Pancreas (tissue), 10 donors: ENCODE measurements around the gene BCL2L2. TPM values are rescaled to one million over a fixed set of nuclear protein-coding genes. Genes with fewer than 3 reads are reported as not detected.
A peak's percentile ranks its signal among the peaks of the same experiment; 100 is the strongest.

ENCODE experiments used
- ATAC-seq, 4 donors: fragments of 200-7000 bp; cut with Tn5 transposase; one replicate each; pipeline versions ENCODE4 v1.8.0 to v1.9.1; 2020; ENCODE audit warnings: mild to moderate bottlenecking in 4 of 4, moderate library complexity in 4 of 4
- DNase-seq, 6 donors: peaks; one replicate each; pipeline ENCODE4 v3.0.0-alpha.2; 2020
- FAIRE-seq: peaks from 2 replicates; lab custom pipeline; 2012; peaks lifted over from hg19 to GRCh38; lab: Jason Lieb, UNC
- H3K27ac ChIP-seq, 4 donors: fragments of 200-600 bp; sonication (generic); 1 replicate in 3 of 4; 2 replicates in 1 of 4; pipeline versions ENCODE4 v1.5.0 to v1.8.0; 2020
- H3K27me3 ChIP-seq, 4 donors: fragments of 200-600 bp; one replicate each; pipeline ENCODE4 v1.8.0; 2021
- H3K36me3 ChIP-seq, 3 donors: fragments of 200-600 bp; sonication (generic) in 1 of 3; one replicate each; pipeline versions ENCODE4 v1.5.0 to v1.8.0; 2020 to 2021
- H3K4me1 ChIP-seq, 3 donors: fragments of 200-600 bp; one replicate each; pipeline ENCODE4 v1.8.0; 2021
- H3K4me3 ChIP-seq, 4 donors: fragments of 200-600 bp; sonication (generic) in 2 of 4; one replicate each; pipeline versions ENCODE4 v1.5.0 to v1.8.0; 2020 to 2021
- H3K9me3 ChIP-seq, 4 donors: fragments of 200-600 bp; one replicate each; pipeline ENCODE4 v1.8.0; 2021
- CTCF ChIP-seq, 4 donors: fragments of 200-600 bp; sonication (generic) in 3 of 4; IDR thresholded peaks; one replicate each; pipeline versions ENCODE4 v1.5.0 to v1.8.0; 2021; ENCODE audit warnings: antibody characterized with exemption in 4 of 4
- WGBS, 2 donors: extraction: QIAGEN DNeasy Blood & Tissue Kit; methylation state at CpG; one replicate each; pipeline ENCODE4 v1.1.7; 2013; 5-methylcytosine and 5-hydroxymethylcytosine counted together
- intact Hi-C, 3 donors: fragments of 100-400 bp; cut with DNase I; formaldehyde crosslinking; loops; one replicate each; pipeline versions ENCODE4 v1.11.1 to v1.14.2; 2022
- polyA plus RNA-seq, 2 donors: library from polyadenylated mRNA; stranded (reverse); fragments of 200-250 nt; gene quantifications; one replicate each; pipeline ENCODE4 v1.2.3, GENCODE V29; 2013
- total RNA-seq, 6 donors: library from RNA; stranded (reverse); fragmentation: NEBNext Ultra II Directional in 4 of 6; extraction: Animal tissue kit (Norgen Biotek cat#: 25700) in 4 of 6; gene quantifications; one replicate each; pipeline versions ENCODE4 v1.2.1 to v1.2.4, GENCODE V29; 2021 to 2023
- donor health status: healthy with polysubstance abuse.
- donor health status: DM: no; HTN: no; CAD: no; lungs with moderate emphysema.
- donor health status: DM: no; HTN: no; CAD: no.
- donor health status: control.
- donor health status: control.
- donor health status: Bipolar disorder and iron deficiency.
- donor health status: DM: yes; HTN: yes; CAD: no.
- donor health status: DM: no; HTN: no; CAD: no.
- donor health status: DM: no; HTN: no; CAD: no.
- donor health status: DM: yes; HTN: yes; CAD: no.

BCL2L2 gene
- total and polyA plus RNA-seq, 8 donors: 24.8 to 31.6 (median 27.0) TPM

DNA sequence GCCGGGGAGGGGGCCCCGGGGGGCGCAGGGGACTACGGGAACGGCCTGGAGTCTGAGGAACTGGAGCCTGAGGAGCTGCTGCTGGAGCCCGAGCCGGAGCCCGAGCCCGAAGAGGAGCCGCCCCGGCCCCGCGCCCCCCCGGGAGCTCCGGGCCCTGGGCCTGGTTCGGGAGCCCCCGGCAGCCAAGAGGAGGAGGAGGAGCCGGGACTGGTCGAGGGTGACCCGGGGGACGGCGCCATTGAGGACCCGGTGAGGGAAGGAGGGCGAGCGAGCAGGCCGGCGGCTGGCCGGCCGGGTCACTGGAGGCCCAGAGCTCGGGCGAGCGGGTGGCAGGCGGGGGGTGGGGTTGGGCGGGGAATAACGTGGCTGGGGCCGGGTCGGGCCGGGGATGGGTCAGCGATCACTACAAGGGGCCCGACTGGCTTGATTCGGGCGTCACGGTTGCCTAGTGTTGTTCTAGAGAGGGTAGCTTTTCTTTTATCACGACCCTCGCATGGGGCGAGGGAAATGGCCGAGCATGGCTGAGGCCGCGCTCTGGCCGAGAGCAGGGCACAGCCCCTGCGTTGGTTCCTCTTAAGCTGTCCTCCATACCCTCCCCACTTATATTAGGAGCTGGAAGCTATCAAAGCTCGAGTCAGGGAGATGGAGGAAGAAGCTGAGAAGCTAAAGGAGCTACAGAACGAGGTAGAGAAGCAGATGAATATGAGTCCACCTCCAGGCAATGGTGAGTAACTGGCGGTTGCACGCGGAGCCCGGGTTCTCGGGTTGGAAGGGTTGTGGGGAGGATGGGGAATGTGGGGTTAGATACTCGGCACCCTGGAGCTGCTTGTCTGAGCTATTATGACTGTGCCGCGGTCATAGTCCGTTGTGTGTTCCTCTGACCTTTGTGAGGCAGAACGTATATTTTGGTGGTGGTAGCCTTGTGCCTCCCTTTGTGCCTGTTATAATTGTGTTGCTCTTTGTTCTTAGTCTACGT is 15.2 kb downstream of the BCL2L2 start:
- DNase-seq (peak; percentile 47 to 90 (median 70)), ATAC-seq (peak; percentile 16 to 50 (median 38)), FAIRE-seq (no peak)
- H3K36me3 ChIP-seq: peaks cover 0 to 26% (median 13%) of the 10 kb centered on the region in 3 donors
- intact Hi-C loops: no loop called here
- peak overlapping the region; percentile 86 to 95 (median 92) for H3K27ac ChIP-seq
- no peaks in the 10 kb centered on the region for H3K9me3 ChIP-seq
- WGBS, 2 donors: 1% methylated on average over 44 to 63 of the region's 64 CpGs
- no peak for TF ChIP-seq CTCF (IDR thresholded peaks at IDR 0.05)
- peak overlapping the region; percentile 76 to 90 (median 86) for H3K4me3 ChIP-seq
- H3K27me3 ChIP-seq: no peaks in the 10 kb centered on the region
- H3K4me1 ChIP-seq: peaks cover 4 to 15% (median 9%) of the 10 kb centered on the region in 3 donors

GRCh38 chr14:23322568-23323517 is 16.2 kb downstream of the BCL2L2 start:
- H3K4me3 ChIP-seq: peak overlapping the region; percentile 76 to 90 (median 86)
- intact Hi-C loops: no loop called here
- H3K4me1 ChIP-seq: peaks cover 4 to 15% (median 9%) of the 10 kb centered on the region in 3 donors
- peaks cover 0 to 26% (median 13%) of the 10 kb centered on the region in 3 donors for H3K36me3 ChIP-seq
- no peaks in the 10 kb centered on the region for H3K27me3 ChIP-seq
- TF ChIP-seq CTCF (IDR thresholded peaks at IDR 0.05): no peak
- FAIRE-seq (no peak), DNase-seq (no peak), ATAC-seq (no peak)
- WGBS, 2 donors: 35 to 40% methylated on average over 10 of the region's 10 CpGs
- H3K27ac ChIP-seq: no peak overlapping the region
- no peaks in the 10 kb centered on the region for H3K9me3 ChIP-seq

GRCh38 chr14:23323838-23324454 is 17.3 kb downstream of the BCL2L2 start:
- no peak for ATAC-seq
- intact Hi-C loops: no loop called here
- FAIRE-seq: no peak
- 82 to 85% methylated on average over 18 of the region's 18 CpGs for WGBS, 2 donors
- Histone ChIP-seq H3K4me3 (no peak overlapping the region), H3K27me3 (no peaks in the 10 kb centered on the region), H3K9me3 (no peaks in the 10 kb centered on the region), H3K36me3 (peaks cover 0 to 26% (median 13%) of the 10 kb centered on the region in 3 donors), H3K27ac (no peak overlapping the region), H3K4me1 (peaks cover 4 to 20% (median 9%) of the 10 kb centered on the region in 3 donors)
- TF ChIP-seq CTCF (IDR thresholded peaks at IDR 0.05): no peak
- peak in 1 of 6 donors; percentile 30 for DNase-seq

GRCh38 chr14:23324455-23324846 is 17.8 kb downstream of the BCL2L2 start:
- intact Hi-C loops: no loop called here
- peaks cover 0 to 26% (median 13%) of the 10 kb centered on the region in 3 donors for H3K36me3 ChIP-seq
- DNase-seq (no peak), FAIRE-seq (no peak), ATAC-seq (no peak)
- no peak overlapping the region for H3K27ac ChIP-seq
- H3K4me3 ChIP-seq: no peak overlapping the region
- H3K9me3 ChIP-seq: no peaks in the 10 kb centered on the region
- peaks cover 4 to 20% (median 9%) of the 10 kb centered on the region in 3 donors for H3K4me1 ChIP-seq
- no peak for TF ChIP-seq CTCF (IDR thresholded peaks at IDR 0.05)
- 88 to 91% methylated on average over 2 of the region's 2 CpGs for WGBS, 2 donors
- H3K27me3 ChIP-seq: no peaks in the 10 kb centered on the region
